ENCODE data around the gene RAB12.

RAB12 gene

DNA sequence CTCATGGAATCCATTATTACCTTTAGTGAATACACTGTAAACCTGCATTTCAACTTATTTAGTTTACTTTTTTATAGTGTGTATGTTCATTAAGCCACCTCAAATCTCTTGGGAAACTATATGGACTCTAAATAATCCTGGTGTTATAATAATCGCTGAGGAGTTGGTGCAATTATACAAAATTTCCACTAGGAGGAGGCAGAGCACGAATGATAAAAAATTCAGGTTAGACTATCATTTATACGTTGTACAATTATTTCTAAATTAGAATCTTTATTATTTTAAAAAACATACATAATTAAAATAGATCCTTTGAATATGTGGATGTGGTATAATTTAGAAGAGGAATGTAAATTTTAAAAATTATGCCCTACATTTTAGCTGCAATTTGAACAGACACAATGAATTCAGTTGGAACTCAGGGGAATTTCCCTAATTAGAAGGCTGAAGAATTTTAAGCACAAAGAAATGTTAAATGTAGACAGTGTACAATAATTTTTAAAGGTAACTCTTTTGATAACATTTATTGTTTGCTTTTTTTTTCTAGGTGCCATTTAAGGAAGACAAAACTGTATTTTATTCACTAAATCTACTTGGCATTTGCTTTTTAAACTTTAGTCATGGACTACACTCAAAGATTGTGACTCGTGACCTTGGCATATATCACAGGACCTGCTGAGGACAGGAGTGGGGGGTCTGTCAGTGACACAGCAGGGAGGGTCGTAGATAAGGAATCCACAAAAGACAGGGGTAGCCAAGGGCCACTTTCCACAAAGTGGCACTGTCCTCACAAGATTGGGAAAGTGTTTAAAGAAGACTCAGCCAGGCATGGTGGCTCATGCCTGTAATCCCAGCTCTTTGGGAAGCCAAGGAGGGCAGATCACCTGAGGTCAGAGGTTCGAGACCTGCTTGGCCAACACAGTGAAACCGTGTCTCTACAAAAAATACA lies 45.5 kb downstream of the RAB12 start:
- no peaks in the 10 kb centered on the region for H3K4me1 ChIP-seq (ENCODE audit: low read depth, poor library complexity, severe bottlenecking)
- no peak overlapping the region for H3K9ac ChIP-seq
- TF ChIP-seq, protein P1, sequence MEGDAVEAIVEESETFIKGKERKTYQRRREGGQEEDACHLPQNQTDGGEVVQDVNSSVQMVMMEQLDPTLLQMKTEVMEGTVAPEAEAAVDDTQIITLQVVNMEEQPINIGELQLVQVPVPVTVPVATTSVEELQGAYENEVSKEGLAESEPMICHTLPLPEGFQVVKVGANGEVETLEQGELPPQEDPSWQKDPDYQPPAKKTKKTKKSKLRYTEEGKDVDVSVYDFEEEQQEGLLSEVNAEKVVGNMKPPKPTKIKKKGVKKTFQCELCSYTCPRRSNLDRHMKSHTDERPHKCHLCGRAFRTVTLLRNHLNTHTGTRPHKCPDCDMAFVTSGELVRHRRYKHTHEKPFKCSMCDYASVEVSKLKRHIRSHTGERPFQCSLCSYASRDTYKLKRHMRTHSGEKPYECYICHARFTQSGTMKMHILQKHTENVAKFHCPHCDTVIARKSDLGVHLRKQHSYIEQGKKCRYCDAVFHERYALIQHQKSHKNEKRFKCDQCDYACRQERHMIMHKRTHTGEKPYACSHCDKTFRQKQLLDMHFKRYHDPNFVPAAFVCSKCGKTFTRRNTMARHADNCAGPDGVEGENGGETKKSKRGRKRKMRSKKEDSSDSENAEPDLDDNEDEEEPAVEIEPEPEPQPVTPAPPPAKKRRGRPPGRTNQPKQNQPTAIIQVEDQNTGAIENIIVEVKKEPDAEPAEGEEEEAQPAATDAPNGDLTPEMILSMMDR (conservative IDR thresholded peaks at IDR 0.05; ENCODE audit: low read depth, low read length), result peak; percentile 81
- no peak overlapping the region for H3K4me2 ChIP-seq
- H2AFZ ChIP-seq (ENCODE audit: low read depth), result no peak overlapping the region
- H3K79me2 ChIP-seq (ENCODE audit: insufficient read depth, low read depth), result no peaks in the 10 kb centered on the region
- H3K27me3 ChIP-seq (ENCODE audit: insufficient read depth, low read depth), result no peaks in the 10 kb centered on the region
- no peaks in the 10 kb centered on the region for H4K20me1 ChIP-seq (ENCODE audit: insufficient read depth)
- no peak overlapping the region for H3K27ac ChIP-seq
- no peak overlapping the region for H3K4me3 ChIP-seq (IDR thresholded peaks at IDR 0.05; ENCODE audit: insufficient read depth, low read depth, low read length)
- H3K36me3 ChIP-seq (ENCODE audit: insufficient read depth), result no peaks in the 10 kb centered on the region

DNA sequence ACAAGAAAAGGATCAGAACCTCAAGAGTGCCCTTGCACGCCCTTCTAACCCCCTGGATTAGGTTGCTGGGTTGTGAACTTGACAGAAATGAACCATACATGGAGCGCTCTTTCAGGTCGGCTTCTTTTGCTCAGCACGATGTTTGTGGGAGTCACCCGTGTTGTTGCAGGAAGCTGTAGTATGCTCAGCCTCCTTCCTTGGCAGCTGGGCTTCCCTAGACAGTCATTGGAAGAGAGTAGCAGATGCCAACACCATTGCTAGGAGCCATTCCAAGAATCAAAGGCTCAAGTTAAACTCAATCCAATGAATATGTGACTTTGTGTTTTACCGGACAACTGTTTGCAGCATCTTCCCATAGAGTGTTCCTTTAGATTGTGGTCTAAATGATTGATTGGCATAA lies 47.0 kb downstream of the RAB12 start:
- Histone ChIP-seq H2AFZ (ENCODE audit: low read depth) (no peak overlapping the region), H3K27me3 (ENCODE audit: insufficient read depth, low read depth) (no peaks in the 10 kb centered on the region), H3K4me2 (no peak overlapping the region), H3K79me2 (ENCODE audit: insufficient read depth, low read depth) (no peaks in the 10 kb centered on the region), H3K4me3 (IDR thresholded peaks at IDR 0.05; ENCODE audit: insufficient read depth, low read depth, low read length) (no peak overlapping the region), H4K20me1 (ENCODE audit: insufficient read depth) (no peaks in the 10 kb centered on the region), H3K4me1 (ENCODE audit: low read depth, poor library complexity, severe bottlenecking) (peaks cover 6% of the 10 kb centered on the region), H3K27ac (no peak overlapping the region), H3K9ac (no peak overlapping the region), H3K36me3 (ENCODE audit: insufficient read depth) (no peaks in the 10 kb centered on the region)
- TF ChIP-seq, protein P1 (conservative IDR thresholded peaks at IDR 0.05; ENCODE audit: low read depth, low read length), result no peak

DNA sequence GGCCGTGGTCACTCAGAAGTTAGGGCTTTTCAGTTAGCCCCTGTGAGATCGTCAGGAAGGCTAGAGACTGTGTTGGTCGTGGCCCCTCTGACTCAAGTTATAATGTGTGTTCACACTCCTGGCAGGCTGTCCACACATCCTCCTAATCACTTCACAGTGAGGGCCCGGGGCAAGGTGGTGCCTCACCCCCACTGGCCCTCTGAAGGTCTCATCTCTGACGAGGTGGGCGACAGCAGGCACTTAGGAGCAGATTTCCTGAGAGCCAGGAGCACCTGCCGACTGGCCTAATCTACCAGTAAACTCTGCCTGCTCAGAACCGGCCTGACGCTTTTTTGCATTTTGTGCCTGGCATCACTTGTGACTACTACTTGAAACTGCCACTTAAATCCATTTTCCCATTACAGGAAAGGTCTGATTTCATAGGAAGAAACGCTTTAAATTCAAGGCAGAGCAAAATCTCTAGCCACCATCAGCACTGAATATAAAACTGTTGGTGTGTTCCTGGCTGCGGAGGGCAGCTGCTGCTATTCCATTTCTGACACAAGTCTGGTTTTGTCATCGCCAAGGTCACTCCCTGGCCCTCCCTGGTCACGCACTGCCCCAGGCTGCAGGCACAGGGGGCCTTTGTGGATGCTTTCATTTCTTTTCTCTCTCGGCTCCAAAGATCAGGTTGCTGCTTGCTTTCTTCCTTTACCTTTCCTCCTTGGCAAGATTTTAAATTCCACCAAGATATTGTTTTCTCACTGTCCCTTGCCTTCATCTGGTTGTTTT lies 48.0 kb downstream of the RAB12 start:
- H3K9ac ChIP-seq, result no peak overlapping the region
- no peaks in the 10 kb centered on the region for H3K36me3 ChIP-seq (ENCODE audit: insufficient read depth)
- no peaks in the 10 kb centered on the region for H3K27me3 ChIP-seq (ENCODE audit: insufficient read depth, low read depth)
- H4K20me1 ChIP-seq (ENCODE audit: insufficient read depth), result no peaks in the 10 kb centered on the region
- H2AFZ ChIP-seq (ENCODE audit: low read depth), result no peak overlapping the region
- H3K4me2 ChIP-seq, result no peak overlapping the region
- no peak overlapping the region for H3K4me3 ChIP-seq (IDR thresholded peaks at IDR 0.05; ENCODE audit: insufficient read depth, low read depth, low read length)
- H3K79me2 ChIP-seq (ENCODE audit: insufficient read depth, low read depth), result no peaks in the 10 kb centered on the region
- TF ChIP-seq, protein P1 (conservative IDR thresholded peaks at IDR 0.05; ENCODE audit: low read depth, low read length), result no peak
- no peak overlapping the region for H3K27ac ChIP-seq
- peaks cover 16% of the 10 kb centered on the region for H3K4me1 ChIP-seq (ENCODE audit: low read depth, poor library complexity, severe bottlenecking)

DNA sequence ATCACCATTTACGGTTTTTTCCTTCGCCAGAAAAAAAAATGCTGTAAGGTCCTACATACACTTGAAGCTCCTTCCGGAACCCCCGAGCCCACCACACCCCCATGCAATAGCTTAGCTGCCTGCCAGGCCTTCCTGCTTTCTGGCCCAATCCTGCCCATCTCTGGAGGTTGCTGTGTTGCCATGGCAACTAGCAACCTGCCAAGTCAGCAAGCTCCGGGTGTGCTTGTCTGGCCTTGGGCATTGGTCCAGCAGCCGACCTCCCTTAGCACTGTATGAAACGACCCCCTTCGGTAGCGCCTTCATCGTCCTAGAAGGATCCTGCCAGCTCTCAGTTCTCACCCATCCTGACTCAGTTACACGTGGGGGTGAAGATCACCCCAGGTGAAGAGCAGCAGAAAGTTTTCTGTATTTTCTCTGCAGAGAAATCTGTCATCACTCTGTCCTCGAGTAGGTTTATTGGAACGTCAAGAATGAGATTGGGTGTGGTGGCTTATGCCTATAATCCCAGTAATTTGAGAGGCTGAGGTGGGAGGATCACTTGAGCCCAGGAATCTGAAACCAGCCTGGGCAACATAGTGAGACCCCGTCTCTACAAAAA lies 48.7 kb downstream of the RAB12 start:
- Histone ChIP-seq H3K9ac (no peak overlapping the region), H3K27me3 (ENCODE audit: insufficient read depth, low read depth) (no peaks in the 10 kb centered on the region), H3K79me2 (ENCODE audit: insufficient read depth, low read depth) (no peaks in the 10 kb centered on the region), H3K27ac (no peak overlapping the region), H3K36me3 (ENCODE audit: insufficient read depth) (no peaks in the 10 kb centered on the region), H3K4me1 (ENCODE audit: low read depth, poor library complexity, severe bottlenecking) (peaks cover 18% of the 10 kb centered on the region), H2AFZ (ENCODE audit: low read depth) (no peak overlapping the region), H4K20me1 (ENCODE audit: insufficient read depth) (no peaks in the 10 kb centered on the region), H3K4me2 (no peak overlapping the region), H3K4me3 (IDR thresholded peaks at IDR 0.05; ENCODE audit: insufficient read depth, low read depth, low read length) (no peak overlapping the region)
- TF ChIP-seq, protein P1 (conservative IDR thresholded peaks at IDR 0.05; ENCODE audit: low read depth, low read length), result no peak
